Non-pigmented ciliary epithelial cell (primary cell): Measurements from ENCODE around the gene MAPK14.
"Not testable (repeated sequence)": the region's sequence is repeated elsewhere in the genome, so short reads cannot be mapped to it uniquely, and the experiment has no call there.

Experiments
- DNase-seq: peaks from one replicate; pipeline ENCODE4 v3.0.0-alpha.2; 2010; ENCODE audit warnings: low read depth

Gene MAPK14

GRCh38 chr6:36069573-36069972, 42.0 kb downstream of the MAPK14 start:
- no peak for DNase-seq

DNA sequence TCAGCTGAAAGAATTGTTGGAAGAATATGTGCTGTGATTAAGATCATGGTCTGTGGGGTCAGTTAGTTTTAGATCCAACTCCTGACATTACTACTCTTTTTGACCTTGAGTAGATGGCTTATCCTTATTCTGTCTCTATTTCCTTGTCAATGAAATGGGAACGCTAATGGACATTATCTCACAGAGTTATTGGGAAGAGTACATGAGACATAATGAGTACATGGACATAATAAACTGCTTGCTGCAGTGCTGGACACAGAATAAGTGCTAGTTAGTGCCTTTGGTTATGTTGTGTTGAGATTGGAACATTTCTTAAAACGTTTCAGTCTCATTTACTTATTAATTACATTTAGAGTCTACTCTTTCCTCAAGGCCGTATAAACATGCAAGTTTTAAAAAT, 42.6 kb downstream of the MAPK14 start:
- DNase-seq = no peak

- no peak for DNase-seq
Observed at GRCh38 chr6:36071281-36071680, 43.7 kb downstream of the MAPK14 start.

DNA sequence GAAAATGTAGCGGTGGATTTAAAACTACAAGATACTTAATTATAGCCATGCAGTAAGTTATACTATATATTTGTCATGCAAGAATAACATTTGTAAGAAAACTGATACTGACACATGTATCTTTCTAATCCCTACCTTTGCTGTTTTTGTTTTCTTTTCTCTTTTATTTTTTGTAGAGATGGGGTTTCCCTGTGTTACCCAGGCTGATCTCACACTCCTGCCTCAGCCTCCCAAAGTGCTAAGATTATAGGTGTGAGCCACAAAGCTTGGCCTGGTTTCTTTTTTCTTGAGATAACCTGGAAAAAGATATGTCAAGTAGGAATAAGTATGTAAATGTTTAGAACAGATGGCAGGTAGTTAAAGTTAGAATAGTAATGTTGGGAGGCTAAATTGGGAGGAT, 44.1 kb downstream of the MAPK14 start:
- DNase-seq = no peak

DNA sequence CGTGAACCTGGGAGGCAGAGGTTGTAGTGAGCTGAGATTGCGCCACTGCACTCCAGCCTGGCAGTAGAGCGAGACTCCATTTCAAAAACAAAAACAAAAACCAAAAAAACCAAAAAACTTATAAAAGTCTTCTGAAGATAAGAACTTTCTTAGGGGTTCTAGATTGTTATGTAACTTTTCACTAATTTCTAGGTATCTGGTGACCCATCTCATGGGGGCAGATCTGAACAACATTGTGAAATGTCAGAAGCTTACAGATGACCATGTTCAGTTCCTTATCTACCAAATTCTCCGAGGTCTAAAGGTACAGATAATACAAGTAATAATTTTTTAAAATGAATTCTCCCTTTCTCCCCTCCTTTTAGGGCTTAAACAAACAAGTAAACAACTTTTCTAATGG, 45.1 kb downstream of the MAPK14 start:
- DNase-seq = no peak

DNA sequence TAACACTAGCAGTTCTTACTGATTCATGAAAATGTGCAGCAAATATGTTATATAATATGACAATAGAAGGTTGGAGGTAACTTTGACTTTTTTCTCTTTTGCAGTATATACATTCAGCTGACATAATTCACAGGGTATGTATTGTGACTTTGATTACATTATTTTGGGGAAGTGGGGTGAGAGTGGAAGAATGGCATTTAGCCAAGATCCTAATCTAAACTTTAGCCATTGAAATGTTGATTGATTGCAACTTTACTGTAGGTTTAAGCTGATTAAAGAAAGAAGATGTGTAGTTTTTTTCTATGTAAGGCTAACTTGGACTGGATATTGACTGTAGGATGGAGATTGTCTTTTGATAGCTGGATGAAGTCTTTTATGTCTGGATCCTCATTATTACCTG, 46.0 kb downstream of the MAPK14 start:
- no peak for DNase-seq

DNA sequence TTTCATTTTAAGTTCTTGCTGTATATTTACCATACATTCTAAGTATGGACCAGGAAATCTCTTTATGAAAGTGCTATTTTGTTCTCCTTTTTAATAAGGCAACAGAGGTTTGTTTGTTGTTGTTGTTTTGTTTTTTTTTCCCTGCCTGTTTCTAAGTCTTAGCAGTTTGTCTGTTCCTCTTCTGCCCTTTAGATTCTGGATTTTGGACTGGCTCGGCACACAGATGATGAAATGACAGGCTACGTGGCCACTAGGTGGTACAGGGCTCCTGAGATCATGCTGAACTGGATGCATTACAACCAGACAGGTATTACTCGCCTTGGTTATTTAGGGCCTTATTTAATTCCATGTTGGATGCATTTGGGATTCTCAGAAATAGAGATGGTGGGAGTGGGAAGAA, 48.0 kb downstream of the MAPK14 start:
- DNase-seq = no peak

DNA sequence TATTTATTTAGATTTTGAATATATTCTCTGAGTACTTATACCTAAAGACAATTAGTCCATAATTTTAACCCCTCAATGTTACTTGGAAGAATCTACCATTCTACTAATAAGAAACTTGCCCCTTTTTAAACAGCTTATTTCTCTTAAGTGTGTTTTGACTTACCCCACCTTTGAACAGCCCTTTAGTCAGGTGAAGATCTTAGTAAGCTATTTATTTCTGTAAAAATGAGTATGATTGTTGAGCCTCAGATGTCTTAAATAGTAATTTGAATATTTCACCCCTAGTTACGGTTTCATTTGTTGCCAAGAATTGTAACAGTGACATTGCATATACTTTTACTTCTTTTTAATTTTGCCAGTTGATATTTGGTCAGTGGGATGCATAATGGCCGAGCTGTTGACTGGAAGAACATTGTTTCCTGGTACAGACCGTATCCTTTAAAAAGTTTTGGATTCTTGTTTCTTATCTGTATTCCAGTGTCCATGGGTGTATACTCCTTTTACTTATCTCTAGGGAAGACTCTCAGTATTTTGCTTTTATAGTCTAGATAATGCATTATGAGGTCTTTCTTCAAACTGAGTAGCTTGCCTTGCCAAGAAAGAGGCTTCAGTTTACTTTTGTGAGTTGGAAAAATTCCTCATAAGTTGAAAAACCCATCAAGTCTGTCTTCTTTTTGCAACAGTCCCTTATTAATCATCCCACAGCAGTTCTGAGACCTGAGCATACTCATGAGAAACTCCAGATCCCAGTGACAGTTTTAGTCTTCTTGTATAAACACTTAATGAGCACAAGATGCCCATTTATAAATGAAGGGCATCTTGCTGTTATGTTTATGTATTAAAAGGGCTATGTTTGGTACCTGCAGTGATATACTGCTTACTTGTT, 48.8 kb downstream of the MAPK14 start:
- DNase-seq = no peak

GRCh38 chr6:36078159-36078558, 50.6 kb downstream of the MAPK14 start:
- DNase-seq = no peak

DNA sequence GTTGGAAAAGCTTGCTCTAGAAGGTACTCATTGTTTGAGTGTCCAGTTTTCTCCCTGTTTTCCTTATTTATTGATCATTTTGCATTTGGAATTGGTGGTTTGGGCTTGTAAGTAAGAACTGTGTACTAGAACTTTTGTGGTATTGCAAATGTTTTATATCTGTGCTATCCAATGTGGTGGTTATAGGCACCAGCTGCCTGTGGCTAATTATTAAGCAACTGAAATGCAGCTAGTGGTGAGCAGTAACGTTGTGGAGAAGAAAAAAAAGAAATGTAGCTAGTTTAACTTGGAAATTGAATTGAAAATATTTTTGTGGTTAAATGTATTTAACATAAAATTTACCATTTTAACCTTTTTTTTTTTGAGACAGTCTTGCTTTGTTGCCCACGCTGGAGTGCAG, 52.0 kb downstream of the MAPK14 start:
- no peak for DNase-seq

- no peak for DNase-seq
Observed at GRCh38 chr6:36082318-36082717, 54.7 kb downstream of the MAPK14 start.

- DNase-seq = no peak
Observed at GRCh38 chr6:36083446-36083845, 55.8 kb downstream of the MAPK14 start.

- not testable (repeated sequence) for DNase-seq
Observed at GRCh38 chr6:36088204-36088603, 60.6 kb downstream of the MAPK14 start.

- DNase-seq = no peak
Observed at GRCh38 chr6:36089048-36089447, 61.4 kb downstream of the MAPK14 start.

- DNase-seq = no peak
Observed at GRCh38 chr6:36094238-36094637, 66.6 kb downstream of the MAPK14 start.

- peak; percentile 27 for DNase-seq
Observed at GRCh38 chr6:36094753-36095496, 67.3 kb downstream of the MAPK14 start.

GRCh38 chr6:36095497-36096391, 68.1 kb downstream of the MAPK14 start:
- DNase-seq = no peak

GRCh38 chr6:36098253-36098919, 70.8 kb downstream of the MAPK14 start:
- DNase-seq = no peak

DNA sequence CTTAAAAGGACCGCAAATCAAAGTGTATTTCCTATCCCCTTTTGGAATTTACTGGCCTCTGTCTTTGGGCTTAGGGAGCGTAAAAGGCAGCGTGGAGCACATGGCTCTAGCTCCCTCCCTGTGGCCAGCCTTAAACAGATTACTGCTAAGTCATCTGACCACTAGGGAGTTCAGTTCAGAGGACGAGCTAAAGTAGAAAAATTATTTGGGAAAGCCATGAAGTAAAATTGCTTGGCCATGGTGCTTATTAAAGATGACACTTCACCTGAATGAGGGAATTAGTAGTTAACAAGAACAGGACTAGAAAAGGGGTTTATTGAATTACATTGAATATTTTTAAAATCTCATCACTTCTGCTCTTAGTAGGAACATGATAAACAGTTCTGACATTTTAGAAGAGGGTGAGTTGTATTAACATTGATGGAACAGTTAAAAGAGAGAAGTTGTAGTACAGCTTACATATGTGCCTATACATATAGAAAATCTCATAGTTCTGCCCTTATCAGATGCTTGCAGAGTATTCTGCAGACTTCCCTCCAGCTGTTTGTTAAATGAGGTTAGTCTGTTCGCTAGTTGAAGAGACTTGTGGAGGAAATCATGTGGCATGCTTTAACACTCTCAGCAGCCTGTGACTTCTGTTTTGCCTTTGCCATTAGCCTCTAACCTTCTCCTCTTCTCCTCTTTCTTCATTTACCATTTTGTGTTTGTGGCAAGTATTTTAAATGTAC, 71.5 kb downstream of the MAPK14 start:
- no peak for DNase-seq

DNA sequence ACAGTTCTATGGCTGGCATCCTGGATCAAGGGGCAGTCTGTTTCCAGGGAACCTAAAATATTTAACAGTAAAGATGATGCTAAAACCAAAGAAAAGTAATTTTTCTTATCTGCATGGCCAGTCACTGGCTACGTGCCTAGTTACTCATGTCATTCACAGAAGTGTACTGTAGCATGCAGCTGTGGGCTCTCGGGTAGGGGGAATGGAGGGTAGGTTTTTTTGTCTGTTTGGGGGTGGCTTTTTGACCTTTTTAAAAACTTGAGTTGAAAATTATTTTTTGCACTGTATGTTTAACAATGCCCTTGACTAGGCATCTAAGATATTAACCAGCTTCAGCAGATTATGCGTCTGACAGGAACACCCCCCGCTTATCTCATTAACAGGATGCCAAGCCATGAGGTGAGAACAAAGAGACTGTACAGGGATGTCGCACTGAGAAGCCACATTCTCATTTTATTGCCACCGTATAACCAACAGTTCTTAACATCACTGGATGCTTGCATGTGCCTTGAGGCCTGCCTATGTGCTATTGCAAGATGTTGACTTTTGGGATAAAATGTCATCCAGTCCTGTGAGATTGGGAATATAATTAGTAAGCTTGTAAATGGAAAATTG, 72.4 kb downstream of the MAPK14 start:
- no peak for DNase-seq

DNA sequence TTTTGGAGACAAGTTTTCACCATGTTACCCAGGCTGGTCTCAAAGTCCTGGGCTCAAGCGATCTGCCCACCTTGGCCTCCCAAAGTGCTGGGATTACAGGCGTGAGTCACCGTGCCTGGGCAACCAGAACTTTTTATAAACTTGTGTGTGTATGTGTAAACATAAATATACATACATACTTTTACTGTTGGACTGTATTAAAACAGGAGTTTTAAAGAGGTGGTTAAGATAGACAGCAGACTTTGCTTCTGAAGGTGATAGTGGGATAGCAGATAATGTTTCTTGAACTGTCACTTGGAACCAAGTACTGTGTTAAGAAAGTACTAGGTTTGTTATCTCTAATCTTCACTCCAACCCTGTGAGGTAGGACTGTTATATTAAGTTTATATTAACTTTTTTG, 74.1 kb downstream of the MAPK14 start:
- DNase-seq = no peak
